ENCODE results near the gene LCAT. TPM values are rescaled to one million over a fixed set of nuclear protein-coding genes. Genes with fewer than 3 reads are reported as not detected.

The LCAT gene
- total and polyA plus RNA-seq, 2 experiments from 2014 or later: 13.4 to 13.8 TPM

DNA sequence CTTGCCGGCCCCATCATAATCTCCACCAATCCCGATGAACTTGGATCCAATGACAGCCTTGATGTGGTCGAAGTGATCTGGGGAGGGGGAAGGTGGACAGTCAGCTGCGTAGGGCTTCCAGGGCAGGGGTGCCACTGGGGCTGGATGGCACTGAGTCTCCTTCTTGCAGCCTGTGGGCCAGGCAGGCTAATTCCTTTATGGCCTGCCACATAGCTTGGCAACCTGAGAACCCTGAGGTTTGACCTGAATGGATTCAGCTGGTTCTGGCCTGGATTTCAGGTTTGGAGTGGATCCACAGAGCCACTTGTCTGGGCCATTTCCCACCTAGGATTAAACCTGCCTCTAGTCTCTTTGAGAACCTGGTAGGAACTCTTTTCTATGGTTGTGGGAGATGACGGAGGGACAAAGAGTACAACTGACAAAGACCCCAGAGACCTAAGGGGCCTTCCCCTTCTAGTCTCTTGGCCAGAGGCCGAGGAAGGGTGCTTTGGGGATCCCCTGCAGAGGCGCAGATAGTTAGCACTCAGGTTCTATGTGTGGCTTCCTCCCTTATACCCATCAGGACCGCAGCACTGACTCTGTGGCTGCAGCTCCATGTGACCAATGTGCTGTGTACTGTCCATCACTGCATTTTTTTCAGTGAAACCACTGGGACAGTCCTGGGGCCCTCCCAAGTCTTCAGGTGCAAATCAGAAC lies 45.5 kb upstream of the LCAT start:
- Histone ChIP-seq H3K27ac (no peak overlapping the region), H3K4me3 (no peak overlapping the region), H3K4me1 (ENCODE audit: low read depth) (peaks cover 14% of the 10 kb centered on the region), H3K27me3 (peaks cover 11% of the 10 kb centered on the region), H3K9me3 (ENCODE audit: low read depth) (no peaks in the 10 kb centered on the region), H3K36me3 (no peaks in the 10 kb centered on the region)
- no peak for DNase-seq (ENCODE audit: low read depth in 1 of 2, low spot score in 1 of 2)
- no peak for TF ChIP-seq CTCF (IDR thresholded peaks at IDR 0.05; ENCODE audit: low read depth, low read length)

DNA sequence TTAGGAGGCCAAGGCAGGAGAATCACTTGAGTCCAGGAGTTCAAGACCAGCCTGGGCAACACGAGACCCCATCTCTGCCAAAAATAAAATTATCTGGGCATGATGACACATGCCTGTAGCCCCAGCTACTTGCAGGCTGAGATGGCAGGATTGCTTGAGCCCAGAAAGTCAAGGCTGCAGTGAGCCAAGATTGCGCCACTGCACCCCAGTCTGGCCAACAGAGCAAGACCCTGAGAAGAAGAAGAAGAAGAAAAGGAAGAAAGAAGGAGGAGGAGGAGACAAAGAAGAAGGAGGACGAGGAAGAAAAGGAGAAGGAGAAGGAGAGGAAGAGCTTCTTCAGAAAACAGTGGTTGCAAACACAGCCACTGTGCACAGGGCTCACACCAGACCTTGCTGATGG lies 44.8 kb upstream of the LCAT start:
- DNase-seq (ENCODE audit: low read depth in 1 of 2, low spot score in 1 of 2): no peak
- H3K27ac ChIP-seq: no peak overlapping the region
- TF ChIP-seq CTCF (IDR thresholded peaks at IDR 0.05; ENCODE audit: low read depth, low read length): no peak
- H3K4me3 ChIP-seq: no peak overlapping the region
- H3K36me3 ChIP-seq: no peaks in the 10 kb centered on the region
- H3K4me1 ChIP-seq (ENCODE audit: low read depth): peaks cover 15% of the 10 kb centered on the region
- peaks cover 11% of the 10 kb centered on the region for H3K27me3 ChIP-seq
- H3K9me3 ChIP-seq (ENCODE audit: low read depth): no peaks in the 10 kb centered on the region

- H3K27ac ChIP-seq: no peak overlapping the region
- H3K27me3 ChIP-seq: peaks cover 10% of the 10 kb centered on the region
- no peaks in the 10 kb centered on the region for H3K9me3 ChIP-seq (ENCODE audit: low read depth)
- H3K36me3 ChIP-seq: no peaks in the 10 kb centered on the region
- TF ChIP-seq CTCF (IDR thresholded peaks at IDR 0.05; ENCODE audit: low read depth, low read length): no peak
- DNase-seq (ENCODE audit: low read depth in 1 of 2, low spot score in 1 of 2): no peak
- no peak overlapping the region for H3K4me3 ChIP-seq
- peaks cover 15% of the 10 kb centered on the region for H3K4me1 ChIP-seq (ENCODE audit: low read depth)
These were observed 43.7 kb upstream of the LCAT start for GRCh38 chr16:67987460-67988160.

DNA sequence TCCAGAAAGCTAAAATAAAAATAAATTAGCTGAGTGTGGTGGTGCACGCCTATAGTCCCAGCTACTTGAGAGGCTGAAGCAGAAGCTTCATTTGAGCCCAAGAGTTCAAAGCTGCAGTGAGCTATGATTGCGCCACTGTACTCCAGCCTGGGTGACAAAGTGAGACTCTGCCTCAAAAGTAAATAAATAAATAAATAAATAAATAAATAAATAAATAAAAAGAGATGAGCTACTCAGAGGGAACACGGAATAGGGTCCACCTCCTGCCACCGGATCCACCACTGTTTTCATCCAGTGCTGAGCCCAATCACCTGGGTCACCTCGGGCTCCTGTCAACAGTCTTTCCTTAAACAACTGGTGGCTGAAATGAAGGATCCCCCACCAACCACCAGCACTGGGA lies 43.0 kb upstream of the LCAT start:
- H3K27me3 ChIP-seq: peaks cover 4% of the 10 kb centered on the region
- H3K36me3 ChIP-seq: no peaks in the 10 kb centered on the region
- H3K9me3 ChIP-seq (ENCODE audit: low read depth): no peaks in the 10 kb centered on the region
- no peak for DNase-seq (ENCODE audit: low read depth in 1 of 2, low spot score in 1 of 2)
- TF ChIP-seq CTCF (IDR thresholded peaks at IDR 0.05; ENCODE audit: low read depth, low read length): no peak
- H3K4me3 ChIP-seq: no peak overlapping the region
- peaks cover 15% of the 10 kb centered on the region for H3K4me1 ChIP-seq (ENCODE audit: low read depth)
- no peak overlapping the region for H3K27ac ChIP-seq

DNA sequence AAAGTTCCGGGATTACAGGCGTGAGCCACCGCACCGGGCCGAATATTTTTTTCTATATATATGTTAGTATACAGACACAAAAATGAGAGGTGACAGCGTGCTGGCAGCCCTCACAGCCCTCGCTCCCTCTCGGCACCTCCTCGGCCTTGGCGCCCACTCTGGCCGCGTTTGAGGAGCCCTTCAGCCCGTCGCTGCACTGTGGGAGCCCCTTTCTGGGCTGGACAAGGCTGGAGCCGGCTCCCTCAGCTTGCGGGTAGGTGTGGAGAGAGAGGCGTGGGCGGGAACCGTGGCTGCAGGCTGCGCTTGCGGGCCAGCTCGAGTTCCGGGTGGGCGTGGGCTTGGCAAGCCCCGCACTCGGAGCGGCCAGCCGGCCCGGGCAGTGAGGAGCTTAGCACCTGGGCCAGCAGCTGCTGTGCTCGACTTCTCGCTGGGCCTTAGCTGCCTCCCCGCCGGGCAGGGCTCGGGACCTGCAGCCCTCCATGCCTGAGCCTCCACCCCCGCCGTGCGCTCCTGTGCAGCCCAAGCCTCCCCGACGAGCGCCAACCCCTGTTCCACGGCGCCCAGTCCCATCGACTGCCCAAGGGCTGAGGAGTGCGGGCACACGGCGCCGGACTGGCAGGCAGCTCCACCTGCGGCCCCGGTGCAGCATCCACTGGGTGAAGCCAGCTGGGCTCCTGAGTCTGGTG lies 38.2 kb upstream of the LCAT start:
- Histone ChIP-seq H3K4me3 (no peak overlapping the region), H3K36me3 (no peaks in the 10 kb centered on the region), H3K4me1 (ENCODE audit: low read depth) (peaks cover 22% of the 10 kb centered on the region), H3K27me3 (no peaks in the 10 kb centered on the region), H3K9me3 (ENCODE audit: low read depth) (no peaks in the 10 kb centered on the region), H3K27ac (no peak overlapping the region)
- no peak for DNase-seq (ENCODE audit: low read depth in 1 of 2, low spot score in 1 of 2)
- TF ChIP-seq CTCF (IDR thresholded peaks at IDR 0.05; ENCODE audit: low read depth, low read length): no peak
